ENCODE data around the gene ARHGEF1.

The ARHGEF1 gene

GRCh38 chr19:41883821-41884733 lies 1.1 kb downstream of the ARHGEF1 start:
- DNase-seq = peak; percentile 96

- DNase-seq = no peak
Measured at GRCh38 chr19:41886761-41887710, 4.1 kb downstream of the ARHGEF1 start.

GRCh38 chr19:41887711-41888382 lies 4.9 kb downstream of the ARHGEF1 start:
- DNase-seq = peak; percentile 22

GRCh38 chr19:41888926-41889325 lies 5.9 kb downstream of the ARHGEF1 start:
- no peak for DNase-seq

- DNase-seq = no peak
Measured at GRCh38 chr19:41889896-41890295, 6.9 kb downstream of the ARHGEF1 start.

- DNase-seq = no peak
Measured at GRCh38 chr19:41890936-41891335, 8.0 kb downstream of the ARHGEF1 start.

- DNase-seq = no peak
Measured at GRCh38 chr19:41892173-41892902, 9.4 kb downstream of the ARHGEF1 start.

- peak; percentile 24 for DNase-seq
Measured at GRCh38 chr19:41893899-41894298, 10.9 kb downstream of the ARHGEF1 start.

GRCh38 chr19:41894350-41894749 lies 11.4 kb downstream of the ARHGEF1 start:
- no peak for DNase-seq

- DNase-seq = no peak
Measured at GRCh38 chr19:41895745-41896580, 13.0 kb downstream of the ARHGEF1 start.

GRCh38 chr19:41896581-41896942 lies 13.6 kb downstream of the ARHGEF1 start:
- DNase-seq = no peak

- no peak for DNase-seq
Measured at GRCh38 chr19:41897181-41897580, 14.2 kb downstream of the ARHGEF1 start.

GRCh38 chr19:41897820-41898219 lies 14.8 kb downstream of the ARHGEF1 start:
- no peak for DNase-seq

GRCh38 chr19:41898235-41898634 lies 15.3 kb downstream of the ARHGEF1 start:
- no peak for DNase-seq

GRCh38 chr19:41901707-41902360 lies 18.9 kb downstream of the ARHGEF1 start:
- DNase-seq = no peak

- DNase-seq = no peak
Measured at GRCh38 chr19:41902594-41902993, 19.6 kb downstream of the ARHGEF1 start.

- DNase-seq = no peak
Measured at GRCh38 chr19:41903193-41903953, 20.4 kb downstream of the ARHGEF1 start.

- DNase-seq = no peak
Measured at GRCh38 chr19:41904118-41904870, 21.3 kb downstream of the ARHGEF1 start.

GRCh38 chr19:41905273-41906002 lies 22.5 kb downstream of the ARHGEF1 start:
- no peak for DNase-seq

Data from fibroblast of skin of right quadriceps (primary cell).